ENCODE measurements around the gene MRPL9.
"Not testable (repeated sequence)": the region's sequence is repeated elsewhere in the genome, so short reads cannot be mapped to it uniquely, and the experiment has no call there.

MRPL9 gene

GRCh38 chr1:151790071-151790939, 27.0 kb upstream of the MRPL9 start, which contains the start of gene TDRKH:
TDRKH (minus strand) TSS chr1:151790500; CDS start chr1:151783022, 7,478 bp downstream.
- in situ Hi-C loops (cut with HindIII; ENCODE audit: low pct_ligation_motif_present, low pct_unique_long_range_greater_than_20kb, low sequenced_read_pairs) = no loop called here
- peak; percentile 99 for DNase-seq

- no peak for DNase-seq
- in situ Hi-C loops (cut with HindIII; ENCODE audit: low pct_ligation_motif_present, low pct_unique_long_range_greater_than_20kb, low sequenced_read_pairs) = no loop called here
Measured at GRCh38 chr1:151787689-151788088, 24.4 kb upstream of the MRPL9 start.

- in situ Hi-C loops (cut with HindIII; ENCODE audit: low pct_ligation_motif_present, low pct_unique_long_range_greater_than_20kb, low sequenced_read_pairs) = no loop called here
- no peak for DNase-seq
Measured at GRCh38 chr1:151783796-151784195, 20.5 kb upstream of the MRPL9 start.

- in situ Hi-C loops (cut with HindIII; ENCODE audit: low pct_ligation_motif_present, low pct_unique_long_range_greater_than_20kb, low sequenced_read_pairs) = no loop called here
- no peak for DNase-seq
Measured at GRCh38 chr1:151782741-151783140, 19.4 kb upstream of the MRPL9 start.

GRCh38 chr1:151782026-151782425, 18.7 kb upstream of the MRPL9 start:
- in situ Hi-C loops (cut with HindIII; ENCODE audit: low pct_ligation_motif_present, low pct_unique_long_range_greater_than_20kb, low sequenced_read_pairs); DNase-seq: not testable (repeated sequence)

GRCh38 chr1:151780736-151781135, 17.4 kb upstream of the MRPL9 start:
- in situ Hi-C loops (cut with HindIII; ENCODE audit: low pct_ligation_motif_present, low pct_unique_long_range_greater_than_20kb, low sequenced_read_pairs); DNase-seq: not testable (repeated sequence)

GRCh38 chr1:151779852-151780251, 16.6 kb upstream of the MRPL9 start:
- DNase-seq = no peak
- in situ Hi-C loops (cut with HindIII; ENCODE audit: low pct_ligation_motif_present, low pct_unique_long_range_greater_than_20kb, low sequenced_read_pairs) = no loop called here

GRCh38 chr1:151777317-151777716, 14.0 kb upstream of the MRPL9 start:
- in situ Hi-C loops (cut with HindIII; ENCODE audit: low pct_ligation_motif_present, low pct_unique_long_range_greater_than_20kb, low sequenced_read_pairs) = no loop called here
- DNase-seq = no peak

- no peak for DNase-seq
- in situ Hi-C loops (cut with HindIII; ENCODE audit: low pct_ligation_motif_present, low pct_unique_long_range_greater_than_20kb, low sequenced_read_pairs) = no loop called here
Measured at GRCh38 chr1:151776665-151777062, 13.4 kb upstream of the MRPL9 start.

- in situ Hi-C loops (cut with HindIII; ENCODE audit: low pct_ligation_motif_present, low pct_unique_long_range_greater_than_20kb, low sequenced_read_pairs) = no loop called here
- no peak for DNase-seq
Measured at GRCh38 chr1:151775894-151776664, 12.8 kb upstream of the MRPL9 start.

- DNase-seq = no peak
- in situ Hi-C loops (cut with HindIII; ENCODE audit: low pct_ligation_motif_present, low pct_unique_long_range_greater_than_20kb, low sequenced_read_pairs) = no loop called here
Measured at GRCh38 chr1:151774256-151774922, 11.1 kb upstream of the MRPL9 start.

- in situ Hi-C loops (cut with HindIII; ENCODE audit: low pct_ligation_motif_present, low pct_unique_long_range_greater_than_20kb, low sequenced_read_pairs) = no loop called here
- peak; percentile 80 for DNase-seq
Measured at GRCh38 chr1:151773702-151774101, 10.4 kb upstream of the MRPL9 start.

GRCh38 chr1:151769270-151769669, 6.0 kb upstream of the MRPL9 start:
- in situ Hi-C loops (cut with HindIII; ENCODE audit: low pct_ligation_motif_present, low pct_unique_long_range_greater_than_20kb, low sequenced_read_pairs); DNase-seq: not testable (repeated sequence)

- DNase-seq; in situ Hi-C loops (cut with HindIII; ENCODE audit: low pct_ligation_motif_present, low pct_unique_long_range_greater_than_20kb, low sequenced_read_pairs): not testable (repeated sequence)
Measured at GRCh38 chr1:151768351-151769066, 5.2 kb upstream of the MRPL9 start.

- no peak for DNase-seq
- in situ Hi-C loops (cut with HindIII; ENCODE audit: low pct_ligation_motif_present, low pct_unique_long_range_greater_than_20kb, low sequenced_read_pairs) = no loop called here
Measured at GRCh38 chr1:151763990-151764389, 694 bp upstream of the MRPL9 start.

- DNase-seq = no peak
- in situ Hi-C loops (cut with HindIII; ENCODE audit: low pct_ligation_motif_present, low pct_unique_long_range_greater_than_20kb, low sequenced_read_pairs) = no loop called here
Measured at GRCh38 chr1:151760597-151761385, 2.5 kb downstream of the MRPL9 start.

GRCh38 chr1:151759241-151759640, 4.1 kb downstream of the MRPL9 start:
- no peak for DNase-seq
- in situ Hi-C loops (cut with HindIII; ENCODE audit: low pct_ligation_motif_present, low pct_unique_long_range_greater_than_20kb, low sequenced_read_pairs) = no loop called here

- DNase-seq = peak; percentile 46
- in situ Hi-C loops (cut with HindIII; ENCODE audit: low pct_ligation_motif_present, low pct_unique_long_range_greater_than_20kb, low sequenced_read_pairs) = no loop called here
Measured at GRCh38 chr1:151756291-151756690, 7.0 kb downstream of the MRPL9 start.

All from ACHN (cell line).